Dermis microvascular lymphatic vessel endothelial cell (primary cell): ENCODE results near the gene CYFIP2. TPM values are rescaled to one million over a fixed set of nuclear protein-coding genes. Genes with fewer than 3 reads are reported as not detected.

Source experiments
- DNase-seq, 2 donors: peaks; one replicate each; pipeline versions ENCODE4 v3.0.0 to v3.0.0-alpha.2; 2010; ENCODE audit warnings: low read depth in 2 of 2
- total RNA-seq: library from RNA; depleted of rRNA; stranded (reverse); fragments of >200 nt; gene quantifications from 2 replicates; pipeline ENCODE4 v1.2.1, GENCODE V29; 2014

CYFIP2 gene
- total RNA-seq, 1 donor from 2014 or later = 9.5 TPM

GRCh38 chr5:157288405-157289163 is 22.7 kb downstream of the CYFIP2 start:
- no peak for DNase-seq

GRCh38 chr5:157289164-157289819 is 23.4 kb downstream of the CYFIP2 start:
- DNase-seq = no peak

- no peak for DNase-seq
These were observed 24.4 kb downstream of the CYFIP2 start for GRCh38 chr5:157290156-157290980.

DNA sequence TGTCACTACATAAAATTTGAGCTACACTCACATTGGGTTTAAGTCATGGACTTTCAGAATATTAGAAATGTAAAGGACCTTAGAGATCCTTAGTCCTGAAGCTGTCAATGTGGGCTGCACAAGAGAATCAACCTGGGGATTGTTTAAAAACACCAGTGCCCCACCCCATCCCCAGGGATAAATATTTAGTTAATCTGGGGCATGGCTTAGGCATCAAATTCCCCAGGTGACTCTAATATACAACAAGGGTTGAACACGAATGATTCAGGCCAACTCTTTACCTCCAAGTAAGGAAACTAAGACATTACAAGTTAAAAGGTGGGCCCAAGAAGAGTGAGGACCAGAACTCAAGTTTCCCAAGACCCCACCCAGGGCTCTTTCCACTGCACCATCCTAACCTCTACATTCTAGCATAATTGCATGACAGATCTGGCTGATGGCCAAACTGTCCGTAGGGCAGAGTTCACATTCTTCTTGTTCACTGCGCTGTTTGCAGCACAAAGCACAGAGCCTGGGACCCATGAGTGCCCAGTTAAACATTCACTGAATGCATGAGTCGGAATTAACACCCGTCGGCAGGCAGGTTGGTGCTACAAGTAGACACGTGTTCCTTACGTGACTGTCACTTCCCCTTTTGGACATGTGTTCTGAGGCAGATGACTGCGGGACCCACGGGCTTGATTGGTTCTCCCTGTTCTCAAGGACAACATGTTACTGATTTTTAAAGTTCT is 25.2 kb downstream of the CYFIP2 start:
- no peak for DNase-seq

DNA sequence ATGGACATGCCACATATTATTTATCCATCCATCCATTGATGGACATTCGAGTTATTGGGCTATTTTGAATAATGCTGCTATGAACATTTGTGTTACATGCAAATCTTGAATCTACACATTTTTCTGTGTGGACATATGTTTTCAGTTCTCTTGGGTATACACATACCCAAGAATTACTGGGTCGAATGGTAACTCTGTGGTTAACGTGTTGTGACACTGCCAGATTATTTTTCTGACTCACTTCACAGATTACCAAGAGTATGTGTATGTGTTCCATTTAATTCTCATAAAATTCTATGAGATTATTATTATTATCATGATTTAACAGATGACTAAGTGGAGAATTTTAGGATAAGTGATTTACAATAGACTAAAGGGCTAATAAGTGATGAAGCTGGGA is 26.7 kb downstream of the CYFIP2 start:
- no peak for DNase-seq

- no peak for DNase-seq
These were observed 28.6 kb downstream of the CYFIP2 start for GRCh38 chr5:157294407-157295091.

GRCh38 chr5:157295247-157295646 is 29.3 kb downstream of the CYFIP2 start:
- no peak for DNase-seq

- no peak for DNase-seq
These were observed 34.6 kb downstream of the CYFIP2 start for GRCh38 chr5:157300564-157300963.

GRCh38 chr5:157301066-157301465 is 35.1 kb downstream of the CYFIP2 start:
- DNase-seq = no peak

- no peak for DNase-seq
These were observed 37.1 kb downstream of the CYFIP2 start for GRCh38 chr5:157303023-157303422.

DNA sequence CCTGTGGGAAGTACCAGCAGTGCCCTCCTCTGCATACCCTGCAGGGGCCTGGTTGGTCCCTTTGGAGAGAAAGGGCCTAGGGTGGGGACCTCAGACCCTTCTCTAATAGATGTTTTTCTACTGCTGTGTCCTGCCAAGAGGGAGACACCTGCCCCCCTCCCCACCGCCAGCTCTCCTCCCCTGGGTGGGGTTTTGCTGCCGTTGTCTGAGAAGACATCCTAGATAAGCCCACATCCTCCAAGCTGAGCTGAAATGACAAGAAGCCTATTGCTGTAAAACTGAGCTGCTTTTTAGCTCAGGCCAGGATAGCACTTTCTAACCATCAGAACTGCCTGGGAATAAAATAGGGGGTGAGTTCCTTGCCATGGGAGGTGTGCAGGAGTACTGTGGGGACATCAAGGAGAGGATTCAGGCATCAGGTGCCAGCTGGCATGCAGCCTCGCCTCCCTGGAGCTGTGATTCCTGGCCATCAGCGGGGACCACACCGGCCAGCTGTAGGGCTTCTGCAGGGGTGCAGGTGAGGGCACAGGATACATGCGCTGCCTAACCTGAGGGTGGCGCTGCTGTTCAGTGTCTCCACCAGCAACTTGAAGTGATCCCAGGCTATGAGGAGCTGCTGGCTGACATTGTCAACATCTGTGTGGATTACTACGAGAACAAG is 37.9 kb downstream of the CYFIP2 start:
- DNase-seq = no peak

DNA sequence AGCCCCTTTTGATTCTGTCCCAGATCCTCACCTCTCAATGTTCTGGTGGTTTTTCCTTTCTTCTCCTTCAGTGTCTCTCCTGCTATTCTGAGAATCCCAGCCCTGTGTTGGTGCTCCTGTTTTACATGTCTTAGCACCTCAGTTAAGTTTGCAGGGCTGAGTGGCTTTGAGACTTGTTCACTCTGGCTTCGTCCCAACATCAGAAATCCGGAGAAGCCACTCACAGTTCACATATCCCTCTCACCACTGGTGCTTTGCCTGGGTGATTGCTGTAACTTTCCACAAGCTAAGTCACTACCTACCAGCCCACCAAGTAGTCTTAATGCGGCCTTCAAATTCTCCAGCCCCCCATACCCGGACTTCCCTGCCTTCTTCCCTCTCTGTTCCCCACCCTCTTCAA is 40.2 kb downstream of the CYFIP2 start:
- no peak for DNase-seq

GRCh38 chr5:157306692-157307471 is 41.0 kb downstream of the CYFIP2 start:
- no peak for DNase-seq

DNA sequence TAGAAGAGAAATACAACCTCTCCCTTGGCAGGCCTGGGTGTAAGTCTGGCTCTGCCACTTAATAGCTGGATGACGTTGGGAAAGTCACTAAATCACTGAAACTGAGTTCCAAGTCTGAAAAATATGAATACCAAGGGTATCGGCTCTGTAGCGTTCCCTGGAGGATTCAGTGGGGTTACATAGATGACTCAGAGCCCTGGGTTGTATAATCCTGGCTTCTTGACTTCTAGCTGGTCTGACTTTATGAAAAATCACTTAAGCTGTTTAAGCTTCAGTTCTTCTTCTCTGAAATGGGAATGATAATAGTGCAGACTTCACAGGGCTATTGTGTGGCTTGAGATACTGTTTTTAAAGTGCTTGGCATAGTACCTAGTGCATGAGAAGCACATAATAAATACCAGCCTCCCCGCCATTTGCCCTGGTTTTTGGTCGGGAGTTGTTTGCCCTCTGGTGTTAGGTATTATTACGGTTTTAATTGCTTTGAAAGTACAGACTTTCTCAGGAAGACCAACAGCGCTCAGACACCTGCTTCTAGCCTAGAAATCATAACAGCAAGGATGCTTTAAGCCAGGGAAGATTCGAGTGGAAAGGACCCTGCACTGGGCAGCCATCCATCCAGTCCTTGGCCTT is 43.0 kb downstream of the CYFIP2 start:
- no peak for DNase-seq

GRCh38 chr5:157309796-157310195 is 43.9 kb downstream of the CYFIP2 start:
- no peak for DNase-seq

- no peak for DNase-seq
These were observed 45.7 kb downstream of the CYFIP2 start for GRCh38 chr5:157311595-157311994.

DNA sequence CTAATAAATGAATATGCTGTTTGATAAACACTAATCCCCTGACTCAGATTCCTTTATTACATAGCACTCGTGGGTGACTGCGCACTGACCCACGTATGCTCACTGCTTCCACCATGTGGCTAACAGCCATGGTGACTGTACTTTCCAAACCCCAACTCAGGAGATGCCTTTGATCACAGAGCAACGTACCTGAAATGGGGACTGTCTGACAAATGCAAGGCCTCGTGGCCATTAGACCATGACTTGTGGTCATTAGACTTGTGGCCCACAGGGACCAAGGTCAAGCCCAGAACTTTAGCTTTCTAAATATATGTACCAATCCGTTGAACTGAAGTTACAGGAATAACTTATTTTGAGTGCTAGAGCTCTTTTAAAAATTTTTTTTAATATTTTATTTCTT is 46.6 kb downstream of the CYFIP2 start:
- DNase-seq = peak; percentile 27 to 66

DNA sequence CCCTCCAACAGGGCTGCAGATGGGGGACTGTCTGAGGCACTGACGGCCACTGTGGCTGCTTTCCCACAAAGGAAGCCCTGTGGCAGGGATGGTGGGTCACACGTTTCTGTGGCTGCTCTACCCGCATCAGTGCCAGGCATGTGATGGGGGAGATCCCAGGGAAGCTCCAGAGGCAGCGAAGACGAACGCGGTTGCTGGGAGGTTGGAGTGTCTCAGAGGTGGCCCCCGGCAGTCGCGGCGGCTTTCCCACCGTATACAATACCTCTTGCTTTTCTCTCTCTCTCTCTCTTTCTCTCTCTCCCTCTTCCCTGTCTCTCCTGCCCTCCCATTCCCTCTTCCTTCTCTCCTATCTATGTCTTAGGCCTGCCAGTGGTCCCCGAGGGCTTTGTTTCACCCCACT is 56.7 kb downstream of the CYFIP2 start:
- no peak for DNase-seq

DNA sequence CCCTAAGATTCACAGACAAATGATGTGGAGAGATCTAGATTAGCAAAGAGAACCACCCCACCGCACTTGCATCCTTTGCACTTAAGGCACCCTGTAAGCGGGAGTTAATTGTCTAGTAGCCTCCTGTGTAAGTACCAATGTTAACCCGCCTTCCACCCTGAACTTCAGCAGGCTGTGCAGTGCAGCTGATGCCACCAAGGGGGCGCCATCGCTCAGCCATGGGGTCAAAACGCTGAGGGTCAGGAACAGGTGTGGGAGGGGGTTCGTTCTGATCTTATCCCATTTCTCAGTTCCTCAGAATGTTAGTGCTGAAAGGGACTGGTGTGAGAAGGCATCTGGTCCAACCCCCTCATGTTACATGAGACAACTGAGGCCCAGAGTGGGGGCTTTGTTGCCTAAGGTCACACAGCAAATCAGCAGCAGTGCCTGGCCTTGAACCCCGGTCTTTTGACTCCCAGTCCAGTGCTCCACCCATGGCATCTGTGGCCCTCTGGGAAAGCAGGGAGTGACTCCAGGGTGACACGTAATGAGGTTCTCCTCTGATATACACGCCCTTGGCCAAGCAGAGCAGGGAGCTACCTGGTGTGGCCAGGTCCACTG is 57.3 kb downstream of the CYFIP2 start:
- no peak for DNase-seq
